SK-N-SH (cell line): ENCODE results near the gene PRKN. TPM values are rescaled to one million over a fixed set of nuclear protein-coding genes. Genes with fewer than 3 reads are reported as not detected.
"Not testable (repeated sequence)": the region's sequence is repeated elsewhere in the genome, so short reads cannot be mapped to it uniquely, and the experiment has no call there.

Experiments
- CTCF ChIA-PET: fragments of 300-600, 350-600 bp; formaldehyde crosslinking; extraction: SDS; loops from one replicate; lab custom pipeline; 2021; lab: Yijun Ruan, JAX
- POLR2A ChIA-PET: fragments of 350-600 bp; sonication (Branson Sonifier 250); formaldehyde crosslinking; extraction: SDS; loops from one replicate; lab custom pipeline; 2020; ENCODE audit warnings: antibody characterized with exemption, inconsistent platforms; lab: Yijun Ruan, JAX
- DNase-seq: peaks from one replicate; pipeline ENCODE4 v3.0.0; 2012
- H2AFZ ChIP-seq: fragments of 200-600 bp; sonication (generic); 2 replicates; pipeline ENCODE4 v1.8.1; 2016; ENCODE audit warnings: antibody characterized with exemption, mild to moderate bottlenecking, low read depth
- H3F3A ChIP-seq: fragments of 200-600 bp; sonication (generic); replicated peaks from 2 replicates; pipeline ENCODE3; 2016; ENCODE audit warnings: antibody characterized with exemption, mild to moderate bottlenecking; ENCODE audit not compliant: insufficient read depth
- H3K27ac ChIP-seq, 2 experiments: fragments of 200-500 bp in 1 of 2; fragments of 200-600 bp in 1 of 2; sonication (Bioruptor generic) in 1 of 2; sonication (generic), shearing (Covaris generic) in 1 of 2; 2 replicates each; pipeline versions ENCODE4 v1.5.1 to v1.6.1; 2014 to 2016; ENCODE audit warnings: low read depth in 2 of 2, inconsistent platforms in 1 of 2, low read length in 1 of 2, mild to moderate bottlenecking in 1 of 2, mixed read lengths in 1 of 2
- H3K27me3 ChIP-seq: fragments of 200-600 bp; sonication (generic), shearing (Covaris generic); 2 replicates; pipeline ENCODE4 v1.6.1; 2016; ENCODE audit warnings: mixed run types; ENCODE audit not compliant: insufficient read depth
- H3K36me3 ChIP-seq, 2 experiments: fragments of 200-500 bp in 1 of 2; fragments of 200-600 bp in 1 of 2; sonication (Bioruptor generic) in 1 of 2; sonication (generic) in 1 of 2; replicated peaks in 1 of 2; 2 replicates each; pipeline versions ENCODE3 to v1.5.1; 2014 to 2016; ENCODE audit warnings: low read length in 1 of 2, mild to moderate bottlenecking in 1 of 2; ENCODE audit not compliant: insufficient read depth in 2 of 2, control insufficient read depth in 1 of 2
- H3K4me1 ChIP-seq, 2 experiments: fragments of 200-500 bp in 1 of 2; fragments of 200-600 bp in 1 of 2; sonication (Bioruptor generic) in 1 of 2; sonication (generic), shearing (Covaris generic) in 1 of 2; 2 replicates each; pipeline versions ENCODE4 v1.5.1 to v1.6.1; 2014 to 2016; ENCODE audit warnings: low read depth in 1 of 2, low read length in 1 of 2, mixed run types in 1 of 2; ENCODE audit not compliant: insufficient read depth in 2 of 2, control insufficient read depth in 1 of 2
- H3K4me2 ChIP-seq: fragments of 200-600 bp; sonication (generic), shearing (Covaris generic); 2 replicates; pipeline ENCODE4 v1.6.1; 2017; ENCODE audit warnings: mixed run types
- H3K4me3 ChIP-seq, 2 experiments: fragments of 200-500 bp in 1 of 2; fragments of 200-600 bp in 1 of 2; sonication (Bioruptor generic) in 1 of 2; sonication (generic), shearing (Covaris generic) in 1 of 2; 2 replicates each; pipeline versions ENCODE4 v1.5.1 to v1.8.1; 2014 to 2016; ENCODE audit warnings: low read depth in 2 of 2, inconsistent platforms in 1 of 2, low read length in 1 of 2, mild to moderate bottlenecking in 1 of 2, mixed read lengths in 1 of 2, moderate library complexity in 1 of 2
- H3K79me2 ChIP-seq: fragments of 200-600 bp; sonication (generic); 2 replicates; pipeline ENCODE4 v1.8.1; 2017; ENCODE audit warnings: mild to moderate bottlenecking; ENCODE audit not compliant: insufficient read depth
- H3K9ac ChIP-seq: fragments of 200-600 bp; sonication (generic); 2 replicates; pipeline ENCODE4 v1.6.1; 2017; ENCODE audit warnings: mixed run types
- H3K9me2 ChIP-seq: fragments of 200-600 bp; sonication (generic); 2 replicates; pipeline ENCODE4 v1.6.1; 2017; ENCODE audit warnings: mixed run types
- H3K9me3 ChIP-seq: fragments of 200-600 bp; sonication (generic); 2 replicates; pipeline ENCODE4 v1.6.1; 2017; ENCODE audit warnings: mixed run types, mild to moderate bottlenecking, moderate library complexity
- H4K20me1 ChIP-seq: fragments of 200-600 bp; sonication (generic); 2 replicates; pipeline ENCODE4 v1.6.1; 2017; ENCODE audit warnings: mild to moderate bottlenecking, mixed run types; ENCODE audit not compliant: insufficient read depth
- CTCF ChIP-seq: fragments of 200-600 bp; sonication (generic); IDR thresholded peaks from 2 replicates; pipeline ENCODE4 v1.6.1; 2017; ENCODE audit warnings: antibody characterized with exemption, mild to moderate bottlenecking, moderate library complexity
- ELF1 ChIP-seq: IDR thresholded peaks from 2 replicates; pipeline ENCODE4 v1.4.0; 2012
- FOXJ3 ChIP-seq: sonication (generic); formaldehyde crosslinking; IDR thresholded peaks from 2 replicates; pipeline ENCODE4 v1.5.1; 2020; ENCODE audit warnings: mild to moderate bottlenecking, missing genetic modification reagents
- FOXM1 ChIP-seq: IDR thresholded peaks from 2 replicates; pipeline ENCODE4 v1.4.0; 2012; ENCODE audit warnings: low read depth, mild to moderate bottlenecking
- GABPA ChIP-seq: IDR thresholded peaks from 2 replicates; pipeline ENCODE4 v1.4.0; 2012; ENCODE audit warnings: low read depth, mild to moderate bottlenecking
- GATA2 ChIP-seq: sonication (generic); formaldehyde crosslinking; IDR thresholded peaks from 2 replicates; pipeline ENCODE4 v1.5.0; 2020; ENCODE audit warnings: mild to moderate bottlenecking, missing genetic modification reagents
- IRF3 ChIP-seq: fragments of 150-350 bp; IDR thresholded peaks from 2 replicates; pipeline ENCODE4 v1.6.1; 2016; ENCODE audit warnings: mild to moderate bottlenecking, low read depth, low read length
- JUND ChIP-seq: IDR thresholded peaks from 2 replicates; pipeline ENCODE4 v1.4.0; 2012
- MEF2A ChIP-seq: IDR thresholded peaks from 2 replicates; pipeline ENCODE4 v1.4.0; 2012; ENCODE audit warnings: low read depth, borderline replicate concordance
- MXI1 ChIP-seq: IDR thresholded peaks from 2 replicates; pipeline ENCODE4 v1.6.1; 2012; ENCODE audit warnings: mild to moderate bottlenecking, low read depth, low read length, improper control_type of control experiment
- NFIC ChIP-seq: IDR thresholded peaks from 2 replicates; pipeline ENCODE4 v1.4.0; 2012; ENCODE audit warnings: borderline replicate concordance
- NRF1 ChIP-seq: IDR thresholded peaks from 2 replicates; pipeline ENCODE4 v1.6.1; 2012; ENCODE audit warnings: low read depth, mild to moderate bottlenecking, low read length
- POLR2AphosphoS5 ChIP-seq: IDR thresholded peaks from 2 replicates; pipeline ENCODE4 v1.6.1; 2012; ENCODE audit warnings: low read depth, low read length
- RAD21 ChIP-seq: IDR thresholded peaks from 2 replicates; pipeline ENCODE4 v1.6.1; 2012; ENCODE audit warnings: mild to moderate bottlenecking, low read length
- SIN3A ChIP-seq: IDR thresholded peaks from 2 replicates; pipeline ENCODE4 v1.6.1; 2012; ENCODE audit warnings: low read depth, mild to moderate bottlenecking, low read length, moderate library complexity, borderline replicate concordance
- USF2 ChIP-seq: fragments of 150-350 bp; IDR thresholded peaks from 2 replicates; pipeline ENCODE4 v1.6.1; 2017; ENCODE audit warnings: antibody characterized with exemption, low read length, low read depth, borderline replicate concordance
- YY1 ChIP-seq: IDR thresholded peaks from 2 replicates; pipeline ENCODE4 v1.4.0; 2012; ENCODE audit warnings: low read depth, mild to moderate bottlenecking
- WGBS: methylation state at CpG from one replicate; pipeline ENCODE4 v1.1.6; 2017; ENCODE audit warnings: low lambda C conversion rate; 5-methylcytosine and 5-hydroxymethylcytosine counted together
- polyA plus RNA-seq, 3 experiments: library from polyadenylated mRNA; depleted of rRNA; stranded (reverse); fragments of >200 nt; gene quantifications; 2 replicates each; pipeline ENCODE4 v1.2.3, GENCODE V29; 2012

The PRKN gene
- polyA plus RNA-seq, 1 of the 3 experiments (the other 2 are of a cell fraction), result 0.76 TPM

GRCh38 chr6:162403031-162403430 lies 324.5 kb downstream of the PRKN start:
- Histone ChIP-seq H2AFZ (no peak overlapping the region), H3K27ac (no peak overlapping the region), H4K20me1 (no peaks in the 10 kb centered on the region), H3K9me2 (no peaks in the 10 kb centered on the region), H3K36me3 (no peaks in the 10 kb centered on the region), H3K9me3 (0 out of 2 replicates have a peak, but pooled peaks cover 5% of the 10 kb centered on the region), H3K79me2 (no peaks in the 10 kb centered on the region), H3K4me1 (no peaks in the 10 kb centered on the region), H3K27me3 (no peaks in the 10 kb centered on the region), H3F3A (no peaks in the 10 kb centered on the region), H3K9ac (no peak overlapping the region), H3K4me2 (no peak overlapping the region), H3K4me3 (no peak overlapping the region)
- no peak for DNase-seq
- TF ChIP-seq CTCF (no peak), RAD21 (no peak), POLR2AphosphoS5 (no peak), USF2 (no peak)
- ChIA-PET CTCF (no interaction called here), POLR2A (no interaction called here)
- 58% methylated on average over 11 of the region's 11 CpGs for WGBS

GRCh38 chr6:162395181-162395580 lies 332.4 kb downstream of the PRKN start:
- Histone ChIP-seq H2AFZ (no peak overlapping the region), H3K79me2 (no peaks in the 10 kb centered on the region), H3K4me2 (no peak overlapping the region), H4K20me1 (no peaks in the 10 kb centered on the region), H3K4me3 (no peak overlapping the region), H3K9me3 (no peaks in the 10 kb centered on the region), H3K27me3 (no peaks in the 10 kb centered on the region), H3F3A (no peaks in the 10 kb centered on the region), H3K9ac (no peak overlapping the region), H3K9me2 (no peaks in the 10 kb centered on the region), H3K36me3 (no peaks in the 10 kb centered on the region), H3K27ac (no peak overlapping the region), H3K4me1 (no peaks in the 10 kb centered on the region; a peak in 1 of 4 replicates)
- DNase-seq, result no peak
- WGBS, result 40% methylated on average over 2 of the region's 2 CpGs
- CTCF ChIA-PET, result no interaction called here
- TF ChIP-seq POLR2AphosphoS5 (no peak), ELF1 (no peak), YY1 (no peak), CTCF (no peak), MXI1 (no peak), SIN3A (no peak), GABPA (no peak), FOXM1 (no peak), IRF3 (no peak), NFIC (no peak), FOXJ3 (CRISPR knock-in tag) (no peak), NRF1 (no peak), MEF2A (no peak), JUND (no peak), GATA2 (CRISPR knock-in tag) (no peak)
- POLR2A ChIA-PET, result no interaction called here

GRCh38 chr6:162390961-162391811 lies 336.4 kb downstream of the PRKN start:
- H3K9me2 ChIP-seq, CTCF ChIA-PET, H4K20me1 ChIP-seq, DNase-seq, H3F3A ChIP-seq, H3K4me1 ChIP-seq, H3K4me3 ChIP-seq, H2AFZ ChIP-seq, POLR2A ChIA-PET, H3K4me2 ChIP-seq, H3K27me3 ChIP-seq, H3K27ac ChIP-seq, H3K9me3 ChIP-seq, H3K36me3 ChIP-seq, H3K9ac ChIP-seq, H3K79me2 ChIP-seq: not testable (repeated sequence)
- 71% methylated on average over 25 of the region's 25 CpGs for WGBS
